Hepatocyte (in vitro differentiated cells): ENCODE data around the gene PSMD2. TPM values are rescaled to one million over a fixed set of nuclear protein-coding genes. Genes with fewer than 3 reads are reported as not detected.

Experiments
- DNase-seq: peaks from one replicate; pipeline ENCODE4 v3.0.0-alpha.2; 2016; ENCODE audit warnings: low spot score
- H2AFZ ChIP-seq: fragments of 200-600 bp; sonication (generic); 2 replicates; pipeline ENCODE4 v1.6.0; 2016; ENCODE audit warnings: antibody characterized with exemption, mild to moderate bottlenecking
- H3K27ac ChIP-seq: fragments of 200-600 bp; sonication (generic); 2 replicates; pipeline ENCODE4 v1.5.1; 2016; ENCODE audit warnings: mild to moderate bottlenecking
- H3K27me3 ChIP-seq: fragments of 200-600 bp; sonication (generic); 2 replicates; pipeline ENCODE4 v1.6.1; 2016
- H3K36me3 ChIP-seq: fragments of 200-600 bp; sonication (generic); replicated peaks from 2 replicates; pipeline ENCODE4 v1.5.1; 2016; ENCODE audit warnings: low read depth; ENCODE audit not compliant: insufficient read depth
- H3K4me1 ChIP-seq: fragments of 200-600 bp; sonication (generic); 2 replicates; pipeline ENCODE4 v1.5.1; 2016; ENCODE audit warnings: mild to moderate bottlenecking, moderate library complexity; ENCODE audit not compliant: insufficient read depth
- H3K4me2 ChIP-seq: fragments of 200-600 bp; sonication (generic); 2 replicates; pipeline ENCODE4 v1.6.0; 2016
- H3K4me3 ChIP-seq: fragments of 200-600 bp; sonication (generic); 2 replicates; pipeline ENCODE4 v1.5.1; 2016; ENCODE audit warnings: mild to moderate bottlenecking
- H3K79me2 ChIP-seq: fragments of 200-600 bp; sonication (generic); 2 replicates; pipeline ENCODE4 v1.6.0; 2017; ENCODE audit warnings: mild to moderate bottlenecking
- H3K9me2 ChIP-seq: fragments of 200-600 bp; sonication (generic); replicated peaks from 2 replicates; pipeline ENCODE4 v1.6.0; 2017; ENCODE audit warnings: mild to moderate bottlenecking; ENCODE audit not compliant: insufficient read depth
- H3K9me3 ChIP-seq: fragments of 200-600 bp; sonication (generic); 2 replicates; pipeline ENCODE4 v1.5.1; 2016; ENCODE audit warnings: low read depth, mild to moderate bottlenecking
- H4K20me1 ChIP-seq: fragments of 200-600 bp; sonication (generic); 2 replicates; pipeline ENCODE4 v1.6.0; 2016; ENCODE audit warnings: mild to moderate bottlenecking; ENCODE audit not compliant: insufficient read depth, poor library complexity, severe bottlenecking
- CTCF ChIP-seq: fragments of 200-600 bp; sonication (generic); IDR thresholded peaks from 2 replicates; pipeline ENCODE4 v1.5.1; 2016; ENCODE audit warnings: antibody characterized with exemption, mild to moderate bottlenecking; ENCODE audit not compliant: poor library complexity
- EZH2 ChIP-seq: fragments of 200-600 bp; sonication (generic); IDR thresholded peaks from 2 replicates; pipeline ENCODE4 v1.6.1; 2016; ENCODE audit warnings: antibody characterized with exemption, mild to moderate bottlenecking, borderline replicate concordance
- EZH2phosphoT487 ChIP-seq: fragments of 200-600 bp; sonication (generic); IDR thresholded peaks from one replicate; pipeline ENCODE4 v1.6.1; 2018; ENCODE audit warnings: antibody characterized with exemption, mild to moderate bottlenecking, low read depth, moderate library complexity; ENCODE audit not compliant: unreplicated experiment, severe bottlenecking
- WGBS: methylation state at CpG from one replicate; pipeline ENCODE4 v1.1.6; 2016; ENCODE audit warnings: low lambda C conversion rate; ENCODE audit errors: missing lambda C conversion rate; 5-methylcytosine and 5-hydroxymethylcytosine counted together
- polyA plus RNA-seq: library from polyadenylated mRNA; unstranded; fragments of >200 nt; fragmentation: Nextera tagmentation; extraction: Ambion mirVana; gene quantifications from 2 replicates; pipeline ENCODE4 v1.2.1, GENCODE V29; 2016
- total RNA-seq: library from RNA; depleted of rRNA; stranded (reverse); fragments of >200 nt; gene quantifications from 2 replicates; pipeline ENCODE4 v1.2.3, GENCODE V29; 2014

PSMD2 gene
- total and polyA plus RNA-seq, 2 experiments from 2014 or later = 232 to 241 TPM

GRCh38 chr3:184272269-184272668 is 26.8 kb upstream of the PSMD2 start:
- Histone ChIP-seq H3K79me2 (no peaks in the 10 kb centered on the region), H4K20me1 (no peaks in the 10 kb centered on the region), H3K9me2 (no peaks in the 10 kb centered on the region), H3K4me3 (no peak overlapping the region), H3K4me2 (no peak overlapping the region), H3K27me3 (peaks cover 50% of the 10 kb centered on the region), H3K36me3 (no peaks in the 10 kb centered on the region), H3K9me3 (no peaks in the 10 kb centered on the region), H2AFZ (no peak overlapping the region), H3K27ac (no peak overlapping the region), H3K4me1 (no peaks in the 10 kb centered on the region)
- no peak for DNase-seq
- WGBS = no CpG with 5 or more reads among the region's 1 CpG
- TF ChIP-seq EZH2phosphoT487 = no peak
- TF ChIP-seq EZH2 = no peak
- TF ChIP-seq CTCF = no peak

- no peaks in the 10 kb centered on the region for H3K9me2 ChIP-seq
Observed at GRCh38 chr3:184275381-184275701, 23.7 kb upstream of the PSMD2 start.

GRCh38 chr3:184275961-184276910 is 22.8 kb upstream of the PSMD2 start, which contains the start of gene ECE2:
Gene ECE2 (plus strand): TSS chr3:184276022. CDS start chr3:184276154, 132 bp downstream.
- H3K9me2 ChIP-seq = no peaks in the 10 kb centered on the region
- no peaks in the 10 kb centered on the region for H3K4me1 ChIP-seq
- no peak for DNase-seq
- TF ChIP-seq EZH2 (no peak), CTCF (no peak)
- H3K4me2 ChIP-seq = peak within 1 kb of the TSS; percentile 59
- no peaks in the 10 kb centered on the region for H3K9me3 ChIP-seq
- no peak within 1 kb of the TSS for H2AFZ ChIP-seq
- no peak within 1 kb of the TSS for H3K4me3 ChIP-seq
- no peaks in the 10 kb centered on the region for H3K79me2 ChIP-seq
- H3K36me3 ChIP-seq = no peaks in the 10 kb centered on the region
- no peaks in the 10 kb centered on the region for H4K20me1 ChIP-seq
- WGBS = 65% methylated on average over 23 of the region's 65 CpGs
- H3K27me3 ChIP-seq = peaks cover 54% of the 10 kb centered on the region
- H3K27ac ChIP-seq = no peak within 1 kb of the TSS

More at GRCh38 chr3:184275381-184275701, 23.7 kb upstream of the PSMD2 start:
- TF ChIP-seq CTCF = no peak
- no peak for TF ChIP-seq EZH2phosphoT487
- TF ChIP-seq EZH2 = peak; percentile 44
- 77% methylated on average over 12 of the region's 12 CpGs for WGBS
- Histone ChIP-seq H3K9me3 (no peaks in the 10 kb centered on the region), H3K4me3 (no peak overlapping the region), H3K4me2 (no peak overlapping the region), H2AFZ (no peak overlapping the region), H3K4me1 (no peaks in the 10 kb centered on the region), H3K36me3 (no peaks in the 10 kb centered on the region), H3K79me2 (no peaks in the 10 kb centered on the region), H3K27ac (no peak overlapping the region), H3K27me3 (peaks cover 58% of the 10 kb centered on the region), H4K20me1 (no peaks in the 10 kb centered on the region)
- no peak for DNase-seq
